Neural cell (in vitro differentiated cells): ENCODE data around the gene RFX2.

Experiments
- POLR2AphosphoS5 ChIP-seq: IDR thresholded peaks from 2 replicates; pipeline ENCODE4 v1.6.1; 2012
- TAF1 ChIP-seq: IDR thresholded peaks from 2 replicates; pipeline ENCODE4 v1.6.1; 2012; ENCODE audit warnings: low read depth
- TF ChIP-seq, protein P1 (sequence below): fragments of 450-650 bp; IDR thresholded peaks from 2 replicates; pipeline ENCODE4 v1.5.1; 2014; ENCODE audit warnings: antibody characterized with exemption, mild to moderate bottlenecking, moderate library complexity; ENCODE audit not compliant: poor library complexity, severe bottlenecking

DNA sequence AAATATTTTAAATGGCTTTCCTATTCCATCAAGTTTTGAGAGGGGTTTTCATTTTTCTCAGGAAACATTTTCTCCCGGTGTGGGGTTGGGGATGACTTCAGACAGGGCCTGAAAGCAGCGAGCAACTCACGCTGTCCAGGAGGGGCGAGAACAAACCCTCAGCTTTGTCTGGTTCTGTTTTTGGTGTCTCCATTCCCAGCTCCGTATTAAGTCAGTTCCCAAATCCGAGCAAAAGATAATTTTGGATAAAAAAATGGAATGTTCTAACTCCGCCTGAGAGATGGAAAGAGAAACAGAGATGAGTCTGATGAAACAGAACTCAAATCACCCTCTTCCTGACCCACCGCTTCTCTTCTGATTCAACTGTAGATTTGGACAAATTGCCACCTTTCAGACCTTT is 38.4 kb downstream of the RFX2 start:
- TF ChIP-seq, protein P1, sequence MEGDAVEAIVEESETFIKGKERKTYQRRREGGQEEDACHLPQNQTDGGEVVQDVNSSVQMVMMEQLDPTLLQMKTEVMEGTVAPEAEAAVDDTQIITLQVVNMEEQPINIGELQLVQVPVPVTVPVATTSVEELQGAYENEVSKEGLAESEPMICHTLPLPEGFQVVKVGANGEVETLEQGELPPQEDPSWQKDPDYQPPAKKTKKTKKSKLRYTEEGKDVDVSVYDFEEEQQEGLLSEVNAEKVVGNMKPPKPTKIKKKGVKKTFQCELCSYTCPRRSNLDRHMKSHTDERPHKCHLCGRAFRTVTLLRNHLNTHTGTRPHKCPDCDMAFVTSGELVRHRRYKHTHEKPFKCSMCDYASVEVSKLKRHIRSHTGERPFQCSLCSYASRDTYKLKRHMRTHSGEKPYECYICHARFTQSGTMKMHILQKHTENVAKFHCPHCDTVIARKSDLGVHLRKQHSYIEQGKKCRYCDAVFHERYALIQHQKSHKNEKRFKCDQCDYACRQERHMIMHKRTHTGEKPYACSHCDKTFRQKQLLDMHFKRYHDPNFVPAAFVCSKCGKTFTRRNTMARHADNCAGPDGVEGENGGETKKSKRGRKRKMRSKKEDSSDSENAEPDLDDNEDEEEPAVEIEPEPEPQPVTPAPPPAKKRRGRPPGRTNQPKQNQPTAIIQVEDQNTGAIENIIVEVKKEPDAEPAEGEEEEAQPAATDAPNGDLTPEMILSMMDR: no peak
- TF ChIP-seq POLR2AphosphoS5 (no peak), TAF1 (no peak)
